Activated CD4-positive, alpha-beta T cell treated with anti-CD3 and anti-CD28 coated beads, Interleukin-2, amount 50 U/mL, for 1 hour (primary cell): ENCODE data around the gene ARF3.

Source experiments
- DNase-seq: peaks from one replicate; pipeline ENCODE4 v3.0.0-alpha.2; 2020

Gene ARF3

GRCh38 chr12:48957141-48958048 is at the start of gene ARF3:
Gene ARF3, minus strand, starts transcription at chr12:48957487. Its CDS starts 16,392 bp downstream, at chr12:48941095.
- DNase-seq = peak; percentile 91

- no peak for DNase-seq
Observed at GRCh38 chr12:49000346-49000745, 43.1 kb upstream of the ARF3 start.

GRCh38 chr12:48999371-49000131 is 42.3 kb upstream of the ARF3 start, which contains the start of gene DDN:
Gene DDN, minus strand, starts transcription at chr12:48999375. Its CDS starts 88 bp downstream, at chr12:48999287.
- peak; percentile 45 for DNase-seq

GRCh38 chr12:48998497-48999353 is 41.4 kb upstream of the ARF3 start:
- DNase-seq = no peak

- DNase-seq = no peak
Observed at GRCh38 chr12:48997719-48998496, 40.6 kb upstream of the ARF3 start.

- DNase-seq = peak; percentile 72
Observed at GRCh38 chr12:48996794-48997718, 39.8 kb upstream of the ARF3 start.

- DNase-seq = peak; percentile 50
Observed at GRCh38 chr12:48995086-48995879, 38.0 kb upstream of the ARF3 start.

GRCh38 chr12:48994224-48995085 is 37.2 kb upstream of the ARF3 start:
- no peak for DNase-seq

GRCh38 chr12:48993787-48994186 is 36.5 kb upstream of the ARF3 start:
- no peak for DNase-seq

- DNase-seq = no peak
Observed at GRCh38 chr12:48991247-48992050, 34.2 kb upstream of the ARF3 start.

- no peak for DNase-seq
Observed at GRCh38 chr12:48990552-48990951, 33.3 kb upstream of the ARF3 start.

- DNase-seq = peak; percentile 75
Observed at GRCh38 chr12:48988030-48988649, 30.9 kb upstream of the ARF3 start.

GRCh38 chr12:48986720-48987291 is 29.5 kb upstream of the ARF3 start:
- DNase-seq = no peak

GRCh38 chr12:48985901-48986300 is 28.6 kb upstream of the ARF3 start:
- no peak for DNase-seq

GRCh38 chr12:48985475-48985897 is 28.2 kb upstream of the ARF3 start:
- DNase-seq = no peak

- no peak for DNase-seq
Observed at GRCh38 chr12:48982397-48983080, 25.3 kb upstream of the ARF3 start.

GRCh38 chr12:48981757-48982157 is 24.5 kb upstream of the ARF3 start:
- no peak for DNase-seq
